IPS-15b (cell line): Measurements from ENCODE around the gene ZC3HAV1L.
"Not testable (repeated sequence)": the region's sequence is repeated elsewhere in the genome, so short reads cannot be mapped to it uniquely, and the experiment has no call there.

Experiments
- H3K27me3 ChIP-seq: one replicate; pipeline ENCODE4 v1.6.1; 2013; ENCODE audit warnings: low read length; ENCODE audit not compliant: control insufficient read depth, insufficient read depth
- H3K36me3 ChIP-seq: one replicate; pipeline ENCODE4 v1.6.1; 2013; ENCODE audit warnings: low read length; ENCODE audit not compliant: control insufficient read depth, insufficient read depth
- H3K4me1 ChIP-seq: one replicate; pipeline ENCODE4 v1.6.1; 2013; ENCODE audit warnings: mild to moderate bottlenecking, low read length; ENCODE audit not compliant: control insufficient read depth, insufficient read depth
- H3K4me3 ChIP-seq: one replicate; pipeline ENCODE4 v1.5.1; 2013; ENCODE audit warnings: low read depth, low read length
- H3K9ac ChIP-seq: one replicate; pipeline ENCODE4 v1.6.1; 2013; ENCODE audit warnings: low read depth, mild to moderate bottlenecking, low read length
- H3K9me3 ChIP-seq: one replicate; pipeline ENCODE4 v1.6.1; 2013; ENCODE audit warnings: mild to moderate bottlenecking, low read length; ENCODE audit not compliant: control insufficient read depth, insufficient read depth

Gene ZC3HAV1L

DNA sequence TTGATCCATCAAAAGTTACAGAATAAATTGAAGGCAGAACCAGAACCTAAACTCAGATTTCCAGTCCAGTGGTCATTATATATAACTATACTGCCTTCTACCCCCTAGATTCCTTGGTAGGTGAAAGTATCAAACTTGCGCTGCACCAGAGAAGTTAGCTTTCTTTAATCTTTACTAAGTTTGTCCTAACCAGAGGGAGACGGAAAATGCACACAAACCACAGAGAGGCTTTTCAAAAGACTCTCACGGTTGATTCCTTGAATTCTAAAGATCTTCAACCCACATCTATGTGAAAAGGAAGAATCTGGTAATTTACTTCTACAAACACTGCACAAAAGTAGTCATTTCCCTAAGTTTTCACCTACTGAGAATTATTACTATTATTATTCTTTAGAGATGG, 36.4 kb downstream of the ZC3HAV1L start:
- no peaks in the 10 kb centered on the region for H3K4me1 ChIP-seq
- no peaks in the 10 kb centered on the region for H3K27me3 ChIP-seq
- no peak overlapping the region for H3K4me3 ChIP-seq
- H3K9me3 ChIP-seq: no peaks in the 10 kb centered on the region
- no peak overlapping the region for H3K9ac ChIP-seq
- no peaks in the 10 kb centered on the region for H3K36me3 ChIP-seq

GRCh38 chr7:138992052-138992531, 43.8 kb downstream of the ZC3HAV1L start:
- H3K9ac ChIP-seq: no peak overlapping the region
- peaks cover 3% of the 10 kb centered on the region for H3K9me3 ChIP-seq
- H3K4me3 ChIP-seq: no peak overlapping the region
- no peaks in the 10 kb centered on the region for H3K36me3 ChIP-seq
- no peaks in the 10 kb centered on the region for H3K27me3 ChIP-seq
- H3K4me1 ChIP-seq: no peaks in the 10 kb centered on the region

DNA sequence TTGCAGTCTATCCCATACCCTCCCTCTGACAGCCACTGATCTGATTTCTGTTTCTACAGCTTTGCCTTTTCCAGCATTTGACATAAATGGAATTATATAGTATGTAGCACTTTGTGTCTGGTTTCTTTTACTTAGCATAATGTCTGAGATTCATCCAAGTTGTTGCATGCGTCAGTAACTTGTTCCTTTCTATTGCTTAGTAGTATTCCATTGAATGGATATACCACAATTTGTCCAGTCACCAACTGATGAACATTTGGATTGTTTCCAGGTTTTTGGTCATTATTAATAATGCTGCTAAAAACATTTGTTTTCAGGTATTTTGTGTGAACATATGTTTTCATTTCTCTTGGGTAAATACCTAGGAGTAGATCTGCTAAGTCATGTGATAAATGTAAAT, 48.2 kb downstream of the ZC3HAV1L start:
- Histone ChIP-seq H3K27me3 (peaks cover 8% of the 10 kb centered on the region), H3K4me3 (no peak overlapping the region), H3K4me1 (no peaks in the 10 kb centered on the region)

GRCh38 chr7:138982204-138982623, 53.6 kb downstream of the ZC3HAV1L start:
- Histone ChIP-seq H3K4me3 (peak overlapping the region; percentile 64), H3K9ac (peak overlapping the region; percentile 75), H3K9me3 (no peaks in the 10 kb centered on the region), H3K27me3 (peaks cover 16% of the 10 kb centered on the region), H3K36me3 (no peaks in the 10 kb centered on the region), H3K4me1 (no peaks in the 10 kb centered on the region)

More for the DNA sequence above, 48.2 kb downstream of the ZC3HAV1L start:
- no peak overlapping the region for H3K9ac ChIP-seq
- H3K9me3 ChIP-seq: peaks cover 3% of the 10 kb centered on the region
- H3K36me3 ChIP-seq: no peaks in the 10 kb centered on the region

GRCh38 chr7:138981332-138982203, 54.3 kb downstream of the ZC3HAV1L start, which contains the start of gene KIAA1549:
Gene KIAA1549 (minus strand): TSS chr7:138981389. CDS start chr7:138981269, 120 bp downstream.
- peaks cover 16% of the 10 kb centered on the region for H3K27me3 ChIP-seq
- H3K9ac ChIP-seq: peak within 1 kb of the TSS; percentile 75
- H3K4me1 ChIP-seq: peaks cover 4% of the 10 kb centered on the region
- H3K4me3 ChIP-seq: peak within 1 kb of the TSS; percentile 70
- no peaks in the 10 kb centered on the region for H3K9me3 ChIP-seq
- no peaks in the 10 kb centered on the region for H3K36me3 ChIP-seq

DNA sequence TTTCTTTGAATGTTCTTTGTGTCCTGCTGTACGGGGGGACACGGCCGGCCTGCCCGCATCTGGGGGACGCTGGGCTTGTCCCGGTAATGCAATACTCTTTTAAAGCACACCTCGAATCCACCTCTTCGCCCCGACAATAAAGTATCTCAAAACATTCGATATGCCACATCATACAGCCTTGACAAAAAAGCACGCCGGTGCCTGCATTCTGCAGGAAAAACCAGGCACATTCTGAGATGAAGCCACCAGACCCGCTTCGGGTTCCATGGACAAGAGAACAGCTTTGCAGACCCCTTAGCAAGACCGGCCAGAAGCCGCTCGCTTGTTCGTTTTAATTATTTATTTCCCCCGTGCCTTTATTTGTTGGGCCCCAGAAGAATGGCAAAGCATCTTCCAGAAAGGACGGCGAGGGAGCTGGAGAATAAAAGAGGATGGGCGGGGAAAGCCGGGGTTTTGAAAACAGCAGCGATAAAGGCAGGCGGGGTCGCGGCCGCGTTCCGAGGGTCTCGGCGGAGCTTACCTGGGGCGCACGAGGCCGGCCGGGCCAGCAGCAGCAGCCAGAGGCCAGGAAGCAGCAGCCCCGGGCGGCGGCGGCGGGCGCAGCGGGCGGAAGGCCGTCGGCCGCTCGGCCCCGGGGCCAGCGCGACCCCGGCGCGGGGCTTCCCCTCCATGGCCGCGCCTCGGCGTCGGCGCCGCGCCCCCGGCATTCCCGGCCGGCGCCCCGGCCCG, 55.1 kb downstream of the ZC3HAV1L start:
- H3K27me3 ChIP-seq: peaks cover 16% of the 10 kb centered on the region
- H3K9me3 ChIP-seq: no peaks in the 10 kb centered on the region
- H3K4me1 ChIP-seq: peaks cover 10% of the 10 kb centered on the region
- no peaks in the 10 kb centered on the region for H3K36me3 ChIP-seq
- peak overlapping the region; percentile 32 for H3K9ac ChIP-seq
- peak overlapping the region; percentile 70 for H3K4me3 ChIP-seq

DNA sequence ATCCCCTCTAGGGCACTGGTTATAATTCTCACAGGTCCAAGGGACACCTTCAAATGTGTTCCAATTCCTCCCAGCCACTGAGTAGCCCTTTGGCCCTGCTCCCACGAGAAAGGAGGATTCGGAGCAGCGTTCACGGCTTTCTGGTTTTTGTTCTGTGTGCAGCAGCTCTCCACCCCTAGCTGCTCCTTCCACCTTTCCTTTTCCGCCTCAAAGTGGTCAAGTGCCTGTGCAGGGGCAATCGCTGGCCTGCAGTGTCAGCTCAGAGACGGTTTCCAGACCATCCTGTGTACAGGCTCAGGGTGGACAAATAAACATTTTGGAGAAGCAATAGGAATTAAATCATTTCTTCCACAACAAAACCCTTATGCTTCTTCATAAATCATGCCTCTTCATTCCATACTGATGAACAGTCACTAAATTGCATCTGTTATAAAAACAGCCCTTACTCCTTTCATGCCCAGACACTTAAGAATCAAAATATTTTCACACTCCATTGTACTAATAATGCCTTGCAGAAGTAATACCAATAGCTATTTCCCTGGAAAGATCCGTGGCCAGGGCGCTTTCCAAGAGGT, 55.8 kb downstream of the ZC3HAV1L start:
- peak overlapping the region; percentile 32 for H3K9ac ChIP-seq
- H3K27me3 ChIP-seq: peaks cover 16% of the 10 kb centered on the region
- peak overlapping the region; percentile 70 for H3K4me3 ChIP-seq
- H3K4me1 ChIP-seq: peaks cover 17% of the 10 kb centered on the region
- no peaks in the 10 kb centered on the region for H3K9me3 ChIP-seq
- no peaks in the 10 kb centered on the region for H3K36me3 ChIP-seq

DNA sequence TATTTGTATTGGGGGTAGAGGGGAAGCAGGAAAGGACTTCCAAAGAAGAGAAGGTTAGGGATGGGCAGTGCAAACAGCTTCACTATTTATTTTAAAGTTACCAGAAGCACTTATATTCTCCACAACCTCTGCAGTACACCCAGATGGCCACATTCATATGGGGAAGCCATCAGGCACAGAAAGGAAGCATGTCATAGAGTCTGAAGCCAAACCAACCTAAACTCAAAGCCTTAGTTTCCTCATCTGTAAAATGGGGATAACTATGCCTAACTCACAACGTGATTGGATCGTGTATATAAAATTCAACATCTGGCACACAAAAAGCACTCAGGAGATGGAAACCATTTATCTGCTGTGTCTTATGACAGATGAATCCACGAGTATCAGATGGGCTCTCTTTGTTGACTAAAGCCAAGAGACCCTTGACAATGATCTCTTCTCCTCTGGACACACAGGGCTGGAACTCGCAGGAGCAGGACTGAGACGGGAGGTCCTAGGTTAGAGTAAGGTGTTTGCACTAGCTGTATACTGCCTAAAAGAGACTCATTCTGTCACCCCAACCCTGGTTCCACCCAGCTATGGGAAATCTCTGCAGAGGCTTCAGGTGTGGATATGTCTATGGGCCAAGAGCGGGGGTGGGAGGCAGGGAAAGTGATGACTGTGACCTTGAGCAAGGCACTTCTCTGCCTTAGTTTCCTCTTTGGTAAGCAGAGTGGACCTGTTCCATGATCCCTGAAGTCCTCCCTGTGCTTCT, 56.4 kb downstream of the ZC3HAV1L start:
- Histone ChIP-seq H3K9me3 (no peaks in the 10 kb centered on the region), H3K27me3 (peaks cover 16% of the 10 kb centered on the region), H3K9ac (no peak overlapping the region), H3K36me3 (no peaks in the 10 kb centered on the region), H3K4me3 (no peak overlapping the region), H3K4me1 (peaks cover 24% of the 10 kb centered on the region)

- Histone ChIP-seq H3K36me3 (no peaks in the 10 kb centered on the region), H3K4me1 (peaks cover 26% of the 10 kb centered on the region), H3K4me3 (no peak overlapping the region), H3K9ac (no peak overlapping the region), H3K9me3 (no peaks in the 10 kb centered on the region), H3K27me3 (peaks cover 15% of the 10 kb centered on the region)
Measured at GRCh38 chr7:138978541-138979184, 57.2 kb downstream of the ZC3HAV1L start.

DNA sequence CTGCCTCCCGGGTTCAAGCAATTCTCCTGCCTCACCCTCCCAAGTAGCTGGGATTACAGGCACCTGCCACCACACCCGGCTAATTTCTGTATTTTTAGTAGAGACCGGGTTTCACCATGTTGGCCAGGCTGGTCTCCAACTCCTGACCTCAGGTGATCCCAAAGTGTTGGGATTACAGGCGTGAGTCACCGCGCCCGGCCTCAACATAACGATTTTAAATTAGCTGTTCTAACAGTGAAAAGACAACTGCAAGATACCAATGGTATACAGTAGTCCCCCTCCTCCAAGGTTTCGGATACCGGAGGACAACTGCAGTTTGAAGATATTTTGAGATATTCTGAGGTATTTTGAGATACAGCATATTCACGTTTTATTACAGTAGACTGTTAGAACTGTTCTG, 59.7 kb downstream of the ZC3HAV1L start:
- not testable (repeated sequence) for H3K9me3 ChIP-seq, H3K36me3 ChIP-seq, H3K9ac ChIP-seq, H3K27me3 ChIP-seq
- H3K4me3 ChIP-seq: peak overlapping the region; percentile 8
- H3K4me1 ChIP-seq: peaks cover 33% of the 10 kb centered on the region
